Duodenal mucosa (tissue), 2 donors: ENCODE measurements around the gene LHX3.

Experiments used
- H3K27ac ChIP-seq: one replicate; pipeline ENCODE4 v1.7.0; 2013; ENCODE audit warnings: low read depth, low read length
- H3K27me3 ChIP-seq, 2 donors: one replicate each; pipeline ENCODE4 v1.7.0; 2013; ENCODE audit warnings: low read length in 2 of 2, control low read depth in 1 of 2; ENCODE audit not compliant: insufficient read depth in 2 of 2, control insufficient read depth in 1 of 2
- H3K36me3 ChIP-seq, 2 donors: one replicate each; pipeline ENCODE4 v1.7.0; 2013; ENCODE audit warnings: low read length in 2 of 2, control low read depth in 1 of 2; ENCODE audit not compliant: insufficient read depth in 2 of 2, control insufficient read depth in 1 of 2
- H3K4me1 ChIP-seq, 2 donors: one replicate each; pipeline ENCODE4 v1.7.0; 2013; ENCODE audit warnings: low read length in 2 of 2, control low read depth in 1 of 2; ENCODE audit not compliant: insufficient read depth in 2 of 2, control insufficient read depth in 1 of 2
- H3K4me3 ChIP-seq, 2 donors: one replicate each; pipeline ENCODE4 v1.7.0; 2013; ENCODE audit warnings: low read length in 2 of 2, low read depth in 1 of 2
- H3K9ac ChIP-seq, 2 donors: one replicate each; pipeline ENCODE4 v1.7.0; 2013; ENCODE audit warnings: low read length in 2 of 2, low read depth in 1 of 2
- H3K9me3 ChIP-seq, 2 donors: one replicate each; pipeline ENCODE4 v1.7.0; 2013; ENCODE audit warnings: low read length in 2 of 2, control low read depth in 1 of 2; ENCODE audit not compliant: control insufficient read depth in 1 of 2

Gene LHX3

DNA sequence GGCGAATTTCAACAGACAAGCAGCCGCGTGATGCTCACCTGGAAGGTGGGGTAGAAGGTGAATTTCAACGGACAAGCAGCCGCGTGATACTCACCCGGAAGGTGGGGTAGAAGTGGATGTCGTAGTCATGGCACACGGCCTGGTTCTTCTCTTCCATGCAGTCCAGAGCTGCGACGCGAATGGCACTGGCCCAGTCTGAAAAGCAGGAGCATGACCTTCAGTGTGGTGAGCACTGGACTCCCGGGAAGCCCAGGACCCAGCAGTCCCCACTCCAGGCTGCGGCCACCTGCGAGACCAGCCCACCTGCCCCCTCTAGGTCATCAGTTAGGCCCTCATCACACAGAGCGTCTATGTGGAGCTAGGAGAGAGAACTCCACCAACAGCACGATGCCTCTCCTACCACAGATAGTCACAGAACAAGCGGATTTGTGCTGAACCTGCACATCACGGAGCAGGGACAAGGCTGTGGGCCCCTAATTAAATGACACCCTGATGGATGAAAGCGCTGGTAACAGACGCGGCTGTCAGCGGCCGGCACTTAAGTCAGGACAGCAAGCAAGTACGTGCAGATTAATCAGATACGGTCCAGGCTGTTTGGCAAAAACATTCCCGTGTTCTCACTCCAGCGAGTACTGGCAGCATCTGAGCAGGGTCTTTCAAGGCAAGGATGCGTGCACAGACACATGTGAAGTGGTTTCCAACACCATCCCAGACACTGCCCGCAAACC is 21.9 kb upstream of the LHX3 start:
- Histone ChIP-seq H3K4me3 (no peak overlapping the region), H3K9ac (no peak overlapping the region), H3K27me3 (no peaks in the 10 kb centered on the region), H3K27ac (no peak overlapping the region), H3K4me1 (no peaks in the 10 kb centered on the region), H3K36me3 (peaks cover 3 to 30% of the 10 kb centered on the region in 2 donors), H3K9me3 (no peaks in the 10 kb centered on the region)

- H3K27me3 ChIP-seq = no peaks in the 10 kb centered on the region
- no peaks in the 10 kb centered on the region for H3K4me1 ChIP-seq
- no peaks in the 10 kb centered on the region for H3K9me3 ChIP-seq
- peaks cover 3 to 35% of the 10 kb centered on the region in 2 donors for H3K36me3 ChIP-seq
- H3K27ac ChIP-seq = no peak overlapping the region
- no peak overlapping the region for H3K9ac ChIP-seq
- no peak overlapping the region for H3K4me3 ChIP-seq
Measured at GRCh38 chr9:136225748-136226679, 21.1 kb upstream of the LHX3 start.

DNA sequence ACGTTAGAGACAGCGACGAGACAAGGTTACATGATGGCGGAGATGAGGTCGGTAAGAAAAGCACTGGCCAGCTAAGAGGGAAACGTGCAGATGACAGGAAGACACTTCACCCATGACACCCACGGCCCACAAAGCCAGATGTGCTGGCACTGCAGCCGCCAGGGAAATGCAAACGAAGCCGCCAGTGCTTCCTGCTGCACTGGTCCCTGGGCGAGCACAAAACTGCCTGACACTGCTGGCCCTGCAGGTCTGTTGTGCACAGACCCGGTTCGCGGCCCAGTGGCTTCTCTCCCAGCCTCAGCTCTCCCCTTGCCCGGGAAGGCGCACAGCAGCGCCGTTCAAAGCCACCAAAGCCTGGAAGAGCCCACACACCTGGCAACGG is 20.4 kb upstream of the LHX3 start:
- H3K36me3 ChIP-seq = peaks cover 3 to 35% of the 10 kb centered on the region in 2 donors
- no peaks in the 10 kb centered on the region for H3K4me1 ChIP-seq
- H3K27ac ChIP-seq = no peak overlapping the region

DNA sequence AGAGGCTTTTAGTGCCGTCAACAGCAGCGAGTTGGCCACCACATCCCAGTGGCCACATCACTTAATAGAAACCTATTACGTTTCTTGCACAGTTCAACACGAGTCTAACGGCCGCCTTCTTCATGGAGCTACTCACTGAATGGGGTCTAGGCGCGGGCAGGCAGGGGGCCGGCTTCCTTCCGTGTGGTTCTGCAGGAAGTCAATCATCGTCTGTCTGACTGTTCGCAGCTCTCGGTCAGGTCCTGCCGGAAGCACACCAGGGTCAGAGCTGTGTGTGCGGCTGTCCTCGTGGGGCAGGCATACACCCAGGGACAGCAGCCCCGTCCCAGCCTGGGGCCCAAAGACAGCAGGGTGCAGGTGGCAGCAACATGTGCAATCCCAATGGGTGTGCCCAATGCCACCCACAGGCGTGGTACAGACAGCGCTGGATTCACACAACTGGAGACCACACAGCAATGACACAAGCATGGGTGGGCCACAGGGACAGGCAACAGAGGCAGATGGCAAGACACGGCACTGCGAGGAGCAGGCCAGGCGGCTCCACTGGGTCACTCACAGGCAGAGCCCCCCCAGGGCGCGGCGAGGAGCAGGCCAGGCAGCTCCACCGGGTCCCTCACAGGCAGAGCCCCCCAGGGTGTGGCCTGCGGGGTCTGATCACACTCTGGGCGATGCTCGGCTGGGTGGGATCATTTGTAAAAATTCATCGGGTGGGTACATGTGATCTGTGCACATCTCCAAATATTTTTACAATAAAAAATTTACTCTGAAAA is 19.1 kb upstream of the LHX3 start:
- Histone ChIP-seq H3K4me3 (no peak overlapping the region), H3K9ac (no peak overlapping the region), H3K27ac (no peak overlapping the region), H3K36me3 (peaks cover 3 to 40% of the 10 kb centered on the region in 2 donors), H3K4me1 (no peaks in the 10 kb centered on the region), H3K27me3 (no peaks in the 10 kb centered on the region), H3K9me3 (no peaks in the 10 kb centered on the region)

More for the DNA sequence above, 20.4 kb upstream of the LHX3 start:
- H3K9ac ChIP-seq = no peak overlapping the region
- no peaks in the 10 kb centered on the region for H3K9me3 ChIP-seq
- no peaks in the 10 kb centered on the region for H3K27me3 ChIP-seq
- H3K4me3 ChIP-seq = no peak overlapping the region

GRCh38 chr9:136222906-136223285 is 18.0 kb upstream of the LHX3 start:
- no peaks in the 10 kb centered on the region for H3K9me3 ChIP-seq
- no peak overlapping the region for H3K4me3 ChIP-seq
- no peaks in the 10 kb centered on the region for H3K27me3 ChIP-seq
- no peaks in the 10 kb centered on the region for H3K4me1 ChIP-seq
- no peak overlapping the region for H3K27ac ChIP-seq
- H3K36me3 ChIP-seq = peaks cover 3 to 45% of the 10 kb centered on the region in 2 donors
- H3K9ac ChIP-seq = no peak overlapping the region

- H3K4me3 ChIP-seq = no peak overlapping the region
- no peaks in the 10 kb centered on the region for H3K27me3 ChIP-seq
- H3K36me3 ChIP-seq = peaks cover 3 to 49% of the 10 kb centered on the region in 2 donors
- H3K9ac ChIP-seq = no peak overlapping the region
- no peaks in the 10 kb centered on the region for H3K9me3 ChIP-seq
- H3K27ac ChIP-seq = no peak overlapping the region
- no peaks in the 10 kb centered on the region for H3K4me1 ChIP-seq
Measured at GRCh38 chr9:136222166-136222905, 17.4 kb upstream of the LHX3 start.

GRCh38 chr9:136220017-136220729 is 15.2 kb upstream of the LHX3 start:
- H3K4me1 ChIP-seq = no peaks in the 10 kb centered on the region
- no peak overlapping the region for H3K27ac ChIP-seq
- H3K9ac ChIP-seq = no peak overlapping the region
- H3K4me3 ChIP-seq = no peak overlapping the region
- H3K9me3 ChIP-seq = no peaks in the 10 kb centered on the region
- H3K27me3 ChIP-seq = no peaks in the 10 kb centered on the region
- peaks cover 3 to 52% of the 10 kb centered on the region in 2 donors for H3K36me3 ChIP-seq

- Histone ChIP-seq H3K36me3 (peaks cover 11 to 57% of the 10 kb centered on the region in 2 donors), H3K27me3 (no peaks in the 10 kb centered on the region), H3K9me3 (no peaks in the 10 kb centered on the region), H3K4me3 (no peak overlapping the region), H3K27ac (no peak overlapping the region), H3K4me1 (no peaks in the 10 kb centered on the region), H3K9ac (no peak overlapping the region)
Measured at GRCh38 chr9:136219276-136219675, 14.3 kb upstream of the LHX3 start.

DNA sequence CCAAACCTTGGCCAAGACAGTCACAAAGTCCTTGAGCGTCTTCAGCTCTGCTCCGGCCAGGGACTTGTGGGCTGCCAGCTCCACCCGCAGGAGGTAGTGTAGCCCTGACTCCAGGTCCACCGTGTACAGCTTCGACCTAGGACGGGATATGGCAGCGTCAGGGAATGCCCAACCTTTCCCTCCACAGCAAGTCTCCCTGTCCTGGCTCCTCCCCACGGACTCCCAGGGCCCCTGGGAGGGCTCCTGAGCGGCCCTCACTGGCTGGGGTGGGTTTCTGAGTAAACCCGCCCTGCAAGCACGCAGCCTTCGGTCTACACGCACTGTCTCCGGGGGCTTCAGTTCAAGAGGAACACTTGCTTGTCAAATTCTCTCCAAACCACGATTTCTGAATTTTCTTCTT is 13.7 kb upstream of the LHX3 start:
- Histone ChIP-seq H3K9ac (no peak overlapping the region), H3K4me3 (no peak overlapping the region), H3K4me1 (no peaks in the 10 kb centered on the region), H3K9me3 (no peaks in the 10 kb centered on the region), H3K36me3 (peaks cover 11 to 57% of the 10 kb centered on the region in 2 donors), H3K27ac (no peak overlapping the region), H3K27me3 (no peaks in the 10 kb centered on the region)
